Measurements from ENCODE around the gene MACROD2. TPM values are rescaled to one million over a fixed set of nuclear protein-coding genes. Genes with fewer than 3 reads are reported as not detected.

Gene MACROD2
- polyA plus RNA-seq, 2 of the 4 experiments (the other 2 are of a cell fraction) = 0.96 to 1.3 TPM

GRCh38 chr20:16082051-16082550 lies 2086.8 kb downstream of the MACROD2 start:
- ChIA-PET CTCF (no interaction called here), POLR2A (no interaction called here)
- no peak for FAIRE-seq

GRCh38 chr20:16083639-16084280 lies 2088.4 kb downstream of the MACROD2 start:
- ChIA-PET CTCF (no interaction called here), POLR2A (no interaction called here)
- Histone ChIP-seq H3K9me3 (peaks cover 3% of the 10 kb centered on the region; the same call in 1 of the 3 replicates), H3K4me3 (no peak overlapping the region), H3K27ac (no peak overlapping the region), H3K4me2 (no peak overlapping the region), H3K4me1 (no peaks in the 10 kb centered on the region)
- FAIRE-seq = no peak
- ATAC-seq = no peak
- TF ChIP-seq SREBF2 (IDR thresholded peaks at IDR 0.05) (no peak), PHF8 (IDR thresholded peaks at IDR 0.05; ENCODE audit: borderline replicate concordance, low read depth) (no peak), HOXB5 (CRISPR knock-in tag; IDR thresholded peaks at IDR 0.05) (no peak), MAZ (IDR thresholded peaks at IDR 0.05; ENCODE audit: borderline replicate concordance, low read depth, low read length) (no peak), E2F6 (IDR thresholded peaks at IDR 0.05; ENCODE audit: borderline replicate concordance, low read depth) (no peak), EHMT2 (IDR thresholded peaks at IDR 0.05; ENCODE audit: low read depth) (no peak), EHF (CRISPR knock-in tag; IDR thresholded peaks at IDR 0.05) (no peak), MYC (IDR thresholded peaks at IDR 0.05; ENCODE audit: borderline replicate concordance, low read length) (no peak), CHD4 (IDR thresholded peaks at IDR 0.05; ENCODE audit: borderline replicate concordance) (no peak), NPAS2 (CRISPR knock-in tag; IDR thresholded peaks at IDR 0.05; ENCODE audit: borderline replicate concordance) (no peak), MAX (IDR thresholded peaks at IDR 0.05) (no peak), USF2 (IDR thresholded peaks at IDR 0.05) (no peak), FOXS1 (CRISPR knock-in tag; IDR thresholded peaks at IDR 0.05) (no peak), HMGXB4 (CRISPR knock-in tag; IDR thresholded peaks at IDR 0.05; ENCODE audit: borderline replicate concordance) (no peak), JUN (IDR thresholded peaks at IDR 0.05) (no peak), KDM5A (IDR thresholded peaks at IDR 0.05) (no peak), HES2 (IDR thresholded peaks at IDR 0.05) (no peak)
- DNase-seq (ENCODE audit: low read depth in 1 of 2, low spot score in 1 of 2) = no peak

More at GRCh38 chr20:16082051-16082550, 2086.8 kb downstream of the MACROD2 start:
- peaks cover 3% of the 10 kb centered on the region; the same call in 1 of the 3 replicates for H3K9me3 ChIP-seq
- ATAC-seq = no peak
- TF ChIP-seq MAZ (IDR thresholded peaks at IDR 0.05; ENCODE audit: borderline replicate concordance, low read depth, low read length) = no peak
- TF ChIP-seq RARB (CRISPR knock-in tag; IDR thresholded peaks at IDR 0.05) = no peak
- no peak for TF ChIP-seq MAFK (IDR thresholded peaks at IDR 0.05; ENCODE audit: partially characterized antibody)
- TF ChIP-seq JUNB (IDR thresholded peaks at IDR 0.05) = no peak
- TF ChIP-seq SMC3 (IDR thresholded peaks at IDR 0.05) = no peak
- TF ChIP-seq CBX2 (IDR thresholded peaks at IDR 0.05; ENCODE audit: borderline replicate concordance, low read depth) = no peak
- no peak for TF ChIP-seq ELK1 (IDR thresholded peaks at IDR 0.05; ENCODE audit: low read depth, low read length)
- no peak for TF ChIP-seq E2F6 (IDR thresholded peaks at IDR 0.05; ENCODE audit: borderline replicate concordance, low read depth)
- TF ChIP-seq RAD21 (conservative IDR thresholded peaks at IDR 0.05 in 1 of 2, IDR thresholded peaks at IDR 0.05 in 1 of 2) = no peak
- TF ChIP-seq BCL3 (IDR thresholded peaks at IDR 0.05) = no peak
- no peak for TF ChIP-seq ZNF302 (CRISPR knock-in tag; IDR thresholded peaks at IDR 0.05)
- TF ChIP-seq FOSB (CRISPR knock-in tag; IDR thresholded peaks at IDR 0.05) = no peak
- no peak for TF ChIP-seq RNF2 (IDR thresholded peaks at IDR 0.05; ENCODE audit: borderline replicate concordance, low read depth)
- no peak for TF ChIP-seq CEBPB (IDR thresholded peaks at IDR 0.05)
- DNase-seq (ENCODE audit: low read depth in 1 of 2, low spot score in 1 of 2) = no peak
- no peak overlapping the region for H3K27ac ChIP-seq
- no peak overlapping the region for H3K4me3 ChIP-seq
- no peaks in the 10 kb centered on the region for H3K4me1 ChIP-seq
- H3K4me2 ChIP-seq = no peak overlapping the region
- WGBS (ENCODE audit: missing lambda C conversion rate) = 11% methylated on average over 2 of the region's 2 CpGs

All from A549 (cell line).